ENCODE measurements around the gene SPAAR. TPM values are rescaled to one million over a fixed set of nuclear protein-coding genes. Genes with fewer than 3 reads are reported as not detected.
"Not testable (repeated sequence)": the region's sequence is repeated elsewhere in the genome, so short reads cannot be mapped to it uniquely, and the experiment has no call there.

SPAAR gene
- total RNA-seq, 2 experiments from 2014 or later, result not detected

- CTCF ChIA-PET, result interaction anchor here (0.9 kb wide), 1 partner anchor 16 kb away, joined by 4 read pairs; no protein-coding TSS in a partner anchor
- POLR2A ChIA-PET, result no interaction called here
These were observed 11.0 kb upstream of the SPAAR start for GRCh38 chr9:35898337-35898736.

DNA sequence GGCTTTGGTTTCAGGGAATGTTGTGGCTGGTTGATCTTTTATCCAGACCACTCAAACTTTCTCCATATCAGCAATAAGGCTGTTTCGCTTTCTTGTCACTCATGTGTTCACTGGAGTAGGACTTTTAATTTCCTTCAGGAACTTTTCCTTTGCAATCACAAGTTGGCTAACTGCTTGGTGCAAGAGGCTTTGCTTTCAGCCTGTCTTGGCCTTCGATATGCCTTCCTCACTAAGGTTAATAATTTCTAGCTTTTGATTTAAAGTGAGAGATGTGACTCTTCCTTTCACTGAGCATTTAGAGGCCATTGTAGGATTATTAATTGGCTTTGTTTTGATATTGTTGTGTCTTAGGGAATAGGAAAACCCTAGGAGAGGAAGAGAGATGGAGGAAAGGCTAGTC, 10.3 kb upstream of the SPAAR start:
- POLR2A ChIA-PET, result no interaction called here

DNA sequence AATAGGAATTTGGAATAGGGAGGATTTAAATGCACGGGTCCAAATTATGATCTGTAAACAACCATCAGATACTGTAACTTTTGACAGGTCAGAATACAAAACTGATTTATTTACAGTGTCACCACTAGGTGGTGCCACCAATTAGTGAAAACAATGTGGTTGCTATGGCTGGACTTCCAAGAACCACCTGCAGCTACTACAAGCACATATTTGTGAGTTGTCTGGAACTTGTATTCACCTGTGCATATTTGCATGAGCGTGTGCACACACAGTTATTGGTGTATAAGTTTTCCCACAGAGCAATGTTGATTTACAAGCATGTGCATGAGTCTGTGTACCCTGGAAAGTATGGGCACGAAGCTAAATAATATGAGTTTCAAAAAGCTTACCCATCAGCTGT, 6.2 kb upstream of the SPAAR start:
- ChIA-PET CTCF (interaction anchor here (0.7 to 3.0 kb wide), 10 partner anchors 9 to 113 kb away, joined by 3 to 23 read pairs (median 4); no protein-coding TSS in a partner anchor), POLR2A (no interaction called here)

More for the DNA sequence above, 10.3 kb upstream of the SPAAR start:
- CTCF ChIA-PET, result no interaction called here

GRCh38 chr9:35904338-35904737, 5.0 kb upstream of the SPAAR start:
- CTCF ChIA-PET, result interaction anchor here (0.6 kb wide), 1 partner anchor 150 kb away, joined by 4 read pairs; no protein-coding TSS in a partner anchor
- POLR2A ChIA-PET, result no interaction called here

GRCh38 chr9:35905051-35905781, 4.1 kb upstream of the SPAAR start:
- ChIA-PET CTCF (interaction anchor here (0.6 to 0.9 kb wide), 2 partner anchors 80 to 149 kb away, joined by 3 to 4 read pairs; no protein-coding TSS in a partner anchor), POLR2A (interaction anchor here (0.6 kb wide), 1 partner anchor 381 kb away, joined by 3 read pairs; no protein-coding TSS in a partner anchor)

DNA sequence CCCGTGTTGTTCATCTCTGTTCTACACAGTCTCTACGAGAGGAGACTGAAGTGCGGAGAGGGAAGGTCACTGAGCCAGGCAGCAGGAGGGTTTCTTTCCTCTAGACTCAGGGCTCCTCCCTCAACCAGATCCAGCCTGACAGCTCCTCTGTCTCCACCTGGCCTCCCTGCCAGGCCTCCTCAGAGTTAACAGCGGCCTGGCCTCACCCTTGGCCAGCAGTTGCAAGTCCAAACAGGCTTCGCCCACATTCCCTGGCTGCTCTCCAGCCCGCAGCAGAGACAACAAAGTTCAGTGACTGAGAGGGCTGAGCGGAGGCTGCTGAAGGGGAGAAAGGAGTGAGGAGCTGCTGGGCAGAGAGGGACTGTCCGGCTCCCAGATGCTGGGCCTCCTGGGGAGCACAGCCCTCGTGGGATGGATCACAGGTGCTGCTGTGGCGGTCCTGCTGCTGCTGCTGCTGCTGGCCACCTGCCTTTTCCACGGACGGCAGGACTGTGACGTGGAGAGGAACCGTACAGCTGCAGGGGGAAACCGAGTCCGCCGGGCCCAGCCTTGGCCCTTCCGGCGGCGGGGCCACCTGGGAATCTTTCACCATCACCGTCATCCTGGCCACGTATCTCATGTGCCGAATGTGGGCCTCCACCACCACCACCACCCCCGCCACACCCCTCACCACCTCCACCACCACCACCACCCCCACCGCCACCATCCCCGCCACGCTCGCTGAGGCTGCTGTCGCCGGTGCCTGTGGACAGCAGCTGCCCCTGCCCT, 3.2 kb upstream of the SPAAR start, which contains the start of gene HRCT1:
Gene HRCT1 (plus strand): TSS at position 291 of the 768 bp plus-strand sequence. CDS start 86 bp downstream, at position 377.
- CTCF ChIA-PET, result interaction anchor here (0.9 kb wide), 1 partner anchor 81 kb away, joined by 3 read pairs; no protein-coding TSS in a partner anchor
- POLR2A ChIA-PET, result interaction anchor here (0.6 kb wide), 1 partner anchor 380 kb away, joined by 3 read pairs; no protein-coding TSS in a partner anchor

DNA sequence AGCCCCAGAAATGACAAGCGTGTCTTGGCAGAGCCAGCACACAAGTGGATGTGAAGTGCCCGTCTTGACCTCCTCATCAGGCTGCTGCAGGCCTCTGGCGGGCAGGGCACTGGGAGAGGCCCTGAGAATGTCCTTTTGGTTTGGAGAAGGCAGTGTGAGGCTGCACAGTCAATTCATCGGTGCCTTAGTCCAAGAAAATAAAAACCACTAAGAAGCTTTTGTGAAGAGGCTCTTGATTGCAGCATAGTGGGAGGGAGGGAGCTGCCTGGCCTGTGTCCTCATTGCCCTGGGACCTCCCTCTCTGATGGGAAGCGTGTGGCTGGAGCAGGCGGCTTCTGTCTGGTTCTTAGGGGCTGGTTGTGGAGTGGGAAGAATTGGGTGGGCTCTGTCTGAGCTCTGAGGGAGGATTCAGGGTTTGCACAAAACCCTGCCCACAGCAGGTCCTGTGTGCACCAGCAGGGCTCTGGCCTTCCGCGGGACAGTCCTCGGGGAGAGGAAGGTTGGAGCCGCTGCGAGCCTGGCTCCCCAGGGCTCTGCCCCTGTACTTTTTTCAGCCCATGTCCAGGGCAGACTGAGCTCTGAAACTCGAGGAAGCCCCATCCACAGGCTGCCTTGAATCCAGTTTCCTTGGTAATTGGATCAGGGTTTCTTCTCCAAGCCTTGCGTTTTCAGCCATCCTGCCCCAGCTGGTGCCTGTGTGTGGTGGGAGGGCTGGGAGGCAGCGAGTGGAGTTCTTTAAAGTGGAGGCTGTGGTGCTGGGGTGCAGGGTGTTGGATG, 2.2 kb upstream of the SPAAR start:
- CTCF ChIA-PET, result no interaction called here
- POLR2A ChIA-PET, result no interaction called here

DNA sequence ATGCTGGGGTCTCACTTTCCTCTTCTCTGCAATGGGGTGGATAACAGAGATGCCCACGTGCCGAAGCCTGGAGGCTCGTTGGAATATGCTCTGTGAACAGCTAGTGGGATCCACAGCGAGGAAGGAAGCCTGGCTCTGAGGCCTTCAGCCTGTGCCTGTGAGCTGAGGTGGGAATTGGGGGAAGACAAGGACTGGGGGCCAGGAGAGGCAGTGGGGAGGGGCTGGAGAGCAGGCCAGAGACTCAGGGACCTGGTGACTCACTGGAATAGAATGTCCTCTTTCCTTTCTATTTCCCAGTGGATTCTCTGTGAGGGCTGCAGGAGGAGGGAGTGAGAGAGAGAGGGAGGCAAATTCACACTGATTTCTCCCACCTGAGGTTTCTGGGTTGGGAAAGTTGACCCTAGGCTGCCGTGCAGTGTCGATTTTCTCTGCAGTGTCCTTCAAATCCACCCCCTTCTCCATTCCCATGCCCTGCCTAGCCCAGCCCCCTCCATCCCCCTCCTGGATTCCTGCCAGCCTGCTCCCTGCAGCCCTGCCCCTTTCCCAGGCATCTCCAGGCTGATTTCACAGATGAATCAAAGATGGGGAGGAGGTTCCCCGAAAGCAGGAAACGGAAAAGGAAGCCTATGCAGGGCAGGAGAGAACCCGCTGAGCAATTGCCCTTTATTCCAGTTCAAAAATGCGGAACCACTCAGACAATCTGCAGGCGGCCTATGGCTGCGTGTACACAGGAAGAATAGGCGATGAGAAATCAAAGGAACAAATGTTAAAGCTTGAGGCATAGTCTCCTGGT, 1.4 kb upstream of the SPAAR start:
- ChIA-PET POLR2A (no interaction called here), CTCF (no interaction called here)

DNA sequence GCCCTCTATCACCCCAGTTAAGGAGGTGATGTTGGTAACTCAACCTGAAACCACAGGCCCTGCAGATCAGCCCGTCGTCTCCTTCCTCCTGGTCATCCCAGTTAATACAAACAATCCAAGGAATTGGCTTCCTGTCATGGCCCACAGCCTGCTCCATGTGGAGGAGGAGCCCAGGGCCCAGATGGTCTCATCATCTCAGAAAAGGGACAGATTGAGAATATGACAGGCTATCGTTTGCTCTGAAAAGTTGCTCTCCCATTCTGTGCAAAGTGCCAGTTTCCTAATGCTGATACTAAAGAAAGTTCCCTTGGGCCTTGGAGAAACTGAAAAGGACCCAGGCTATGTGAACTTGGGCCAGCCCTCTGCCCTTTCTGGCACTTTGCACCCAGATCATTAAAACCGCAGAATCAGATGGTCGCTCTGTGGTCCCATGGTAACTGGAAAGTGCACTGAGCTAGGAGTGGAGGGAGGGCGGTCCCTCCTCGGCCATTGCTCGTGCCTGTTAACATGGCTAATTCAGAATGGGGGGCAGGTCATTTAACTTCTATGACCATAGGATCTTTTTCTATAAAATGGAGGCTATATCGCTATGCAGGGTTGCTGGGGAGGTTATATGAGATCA, 675 bp upstream of the SPAAR start:
- ChIA-PET CTCF (no interaction called here), POLR2A (no interaction called here)

GRCh38 chr9:35909687-35910612, 660 bp downstream of the SPAAR start:
- ChIA-PET CTCF (interaction anchor here (1.1 kb wide), 1 partner anchor 28 kb away, joined by 3 read pairs; no protein-coding TSS in a partner anchor), POLR2A (no interaction called here)

DNA sequence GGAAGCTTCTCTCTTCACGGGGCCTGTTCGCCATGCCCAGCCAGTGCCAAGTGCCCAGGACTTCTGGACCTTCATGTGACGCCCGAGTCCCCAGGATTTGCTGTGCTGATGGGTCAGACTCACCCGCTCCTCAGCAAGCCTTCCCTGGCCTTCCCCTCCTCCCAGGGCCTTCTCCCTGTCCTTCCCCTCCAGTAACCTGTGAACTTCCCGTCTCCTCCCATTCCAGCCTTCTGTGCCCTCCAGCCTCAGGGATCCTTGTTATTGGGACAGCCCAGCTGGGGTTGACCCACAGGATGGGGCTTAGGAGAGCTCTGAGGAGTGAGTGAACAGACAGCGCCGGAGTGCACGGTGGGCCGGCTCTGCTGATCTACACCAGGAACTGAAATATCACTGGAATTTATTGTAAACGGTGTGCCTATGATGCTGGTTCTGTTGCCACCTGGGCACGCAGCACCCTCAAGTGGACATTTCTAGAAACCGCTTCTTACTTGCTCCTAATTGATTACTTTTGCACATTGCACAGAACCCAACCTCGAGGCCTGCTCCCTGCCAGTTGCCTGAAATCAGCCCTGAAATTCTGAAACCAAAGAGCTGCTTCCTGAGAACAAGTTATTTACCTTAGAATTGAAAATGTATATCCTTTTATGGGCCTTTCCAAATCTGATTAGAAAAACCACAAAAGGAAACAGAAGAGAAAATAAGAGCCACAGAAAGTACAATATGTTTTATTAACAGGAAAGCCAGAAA, 1.5 kb downstream of the SPAAR start:
- CTCF ChIA-PET, result interaction anchor here (0.9 to 1.0 kb wide), 2 partner anchors 15 to 21 kb away, joined by 4 read pairs; no protein-coding TSS in a partner anchor
- POLR2A ChIA-PET, result no interaction called here

DNA sequence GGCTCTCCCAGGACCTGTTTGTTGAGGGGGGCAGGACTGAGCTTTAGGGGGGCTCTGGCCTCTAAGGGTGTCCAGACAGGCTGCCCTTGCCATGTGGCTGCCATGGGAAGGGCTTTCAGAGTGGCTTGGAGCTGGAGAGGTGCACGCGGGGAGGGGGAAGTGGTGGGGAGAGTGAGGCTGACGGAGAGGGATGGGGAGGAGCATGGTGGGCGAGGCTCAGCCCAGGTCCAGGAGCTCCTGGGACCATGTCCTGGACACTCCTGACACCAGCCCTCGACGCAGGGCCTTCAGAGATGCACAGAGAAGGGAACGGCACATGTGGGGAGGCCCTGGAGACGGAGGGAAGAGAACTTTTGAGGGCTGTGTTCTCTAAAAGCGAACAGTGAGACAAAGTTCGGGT, 2.4 kb downstream of the SPAAR start:
- ChIA-PET CTCF (interaction anchor here (0.9 to 1.0 kb wide), 2 partner anchors 14 to 20 kb away, joined by 4 read pairs; no protein-coding TSS in a partner anchor), POLR2A (no interaction called here)

DNA sequence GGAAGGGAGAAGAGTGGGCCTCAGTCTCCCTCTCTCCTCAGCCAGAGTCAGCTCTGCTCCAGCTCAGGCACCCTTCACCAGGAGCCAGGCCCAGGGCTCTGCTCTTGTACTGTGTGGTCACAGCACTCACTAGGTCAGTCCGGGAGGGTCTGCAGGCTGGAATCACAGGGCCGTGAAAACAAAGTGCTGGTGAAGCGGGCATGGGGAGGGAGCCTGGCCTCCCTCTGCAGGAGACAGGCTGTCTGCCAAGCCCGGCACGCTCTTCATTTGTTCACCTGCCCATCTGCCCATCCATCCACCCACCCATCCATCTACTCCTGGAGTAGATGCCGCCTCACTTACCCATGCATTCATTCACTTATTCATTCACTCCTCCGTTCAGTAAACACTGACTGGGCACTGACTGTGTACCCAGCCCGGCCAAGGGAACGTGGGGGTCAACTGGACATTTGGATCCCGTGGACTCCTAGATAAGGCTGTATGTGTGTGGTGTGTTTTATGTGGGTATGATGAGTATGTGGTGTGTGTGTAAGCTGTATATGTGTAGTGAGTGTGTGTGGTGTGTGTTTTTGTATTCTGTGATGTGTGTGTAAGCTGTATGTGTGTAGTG, 3.6 kb downstream of the SPAAR start:
- CTCF ChIA-PET, result no interaction called here

GRCh38 chr9:35913429-35913828, 4.1 kb downstream of the SPAAR start:
- CTCF ChIA-PET, result not testable (repeated sequence)

More for the DNA sequence above, 3.6 kb downstream of the SPAAR start:
- POLR2A ChIA-PET, result no interaction called here

DNA sequence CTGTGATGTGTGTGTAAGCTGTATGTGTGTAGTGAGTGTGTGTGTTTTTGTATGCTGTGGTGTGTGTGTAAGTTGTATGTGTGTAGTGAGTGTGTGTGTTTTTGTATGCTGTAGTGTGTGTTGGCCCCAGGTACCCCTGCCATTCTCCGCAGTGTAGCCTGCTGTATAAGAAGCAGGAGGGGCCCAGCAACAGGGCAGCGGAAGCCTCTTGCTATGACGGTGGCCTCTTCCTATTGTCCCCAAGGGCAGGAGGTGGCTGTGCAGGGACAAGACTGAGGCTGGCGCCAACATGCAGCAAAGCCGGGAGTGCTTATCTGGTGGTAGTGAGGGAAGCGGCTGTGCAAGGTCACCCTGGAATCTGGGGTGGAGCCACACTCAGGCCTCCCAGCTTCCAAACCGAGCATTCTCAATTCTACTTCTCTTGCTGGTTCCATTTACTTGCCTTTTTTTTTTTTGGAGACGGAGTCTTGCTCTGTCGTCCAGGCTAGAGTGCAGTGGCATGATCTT, 5.1 kb downstream of the SPAAR start:
- ChIA-PET POLR2A (no interaction called here), CTCF (no interaction called here)

More at GRCh38 chr9:35913429-35913828, 4.1 kb downstream of the SPAAR start:
- POLR2A ChIA-PET, result not testable (repeated sequence)

DNA sequence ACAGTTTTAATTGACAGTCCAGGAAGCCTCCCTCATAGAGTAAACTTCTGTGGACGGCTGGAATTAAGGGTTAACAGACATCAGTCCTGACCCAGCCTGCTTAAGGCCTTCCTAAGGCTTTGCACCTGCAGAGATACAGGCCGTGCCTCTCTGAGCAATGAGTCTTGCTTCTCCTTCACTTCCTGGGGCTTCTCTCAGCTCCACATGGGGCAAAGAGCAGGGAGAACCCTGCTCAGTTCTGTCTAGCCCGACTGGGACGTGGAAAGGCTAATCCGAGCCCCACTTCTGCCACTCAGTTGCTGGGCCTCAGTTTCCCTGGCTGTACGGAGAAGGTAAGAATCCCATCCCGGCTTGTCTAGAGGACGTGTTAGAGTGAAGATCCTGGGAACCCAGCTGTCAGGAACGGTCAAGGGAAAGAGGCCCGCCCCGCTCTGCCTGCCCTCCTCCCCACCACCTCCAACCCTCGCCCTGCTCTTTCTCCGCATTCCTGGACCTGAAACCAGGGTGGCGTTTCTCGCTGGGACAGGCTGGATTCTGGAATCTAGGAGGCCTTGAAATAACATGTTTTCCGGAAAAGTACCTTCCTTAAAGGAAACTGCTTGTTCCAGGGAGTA, 6.5 kb downstream of the SPAAR start:
- ChIA-PET CTCF (no interaction called here), POLR2A (no interaction called here)

All from activated CD8-positive, alpha-beta memory T cell treated with anti-CD3 and anti-CD28 coated beads for 36 hours (primary cell).